Non-pigmented ciliary epithelial cell (primary cell): ENCODE results near the gene ADSL.

ENCODE experiments used
- DNase-seq: peaks from one replicate; pipeline ENCODE4 v3.0.0-alpha.2; 2010; ENCODE audit warnings: low read depth

The ADSL gene

DNA sequence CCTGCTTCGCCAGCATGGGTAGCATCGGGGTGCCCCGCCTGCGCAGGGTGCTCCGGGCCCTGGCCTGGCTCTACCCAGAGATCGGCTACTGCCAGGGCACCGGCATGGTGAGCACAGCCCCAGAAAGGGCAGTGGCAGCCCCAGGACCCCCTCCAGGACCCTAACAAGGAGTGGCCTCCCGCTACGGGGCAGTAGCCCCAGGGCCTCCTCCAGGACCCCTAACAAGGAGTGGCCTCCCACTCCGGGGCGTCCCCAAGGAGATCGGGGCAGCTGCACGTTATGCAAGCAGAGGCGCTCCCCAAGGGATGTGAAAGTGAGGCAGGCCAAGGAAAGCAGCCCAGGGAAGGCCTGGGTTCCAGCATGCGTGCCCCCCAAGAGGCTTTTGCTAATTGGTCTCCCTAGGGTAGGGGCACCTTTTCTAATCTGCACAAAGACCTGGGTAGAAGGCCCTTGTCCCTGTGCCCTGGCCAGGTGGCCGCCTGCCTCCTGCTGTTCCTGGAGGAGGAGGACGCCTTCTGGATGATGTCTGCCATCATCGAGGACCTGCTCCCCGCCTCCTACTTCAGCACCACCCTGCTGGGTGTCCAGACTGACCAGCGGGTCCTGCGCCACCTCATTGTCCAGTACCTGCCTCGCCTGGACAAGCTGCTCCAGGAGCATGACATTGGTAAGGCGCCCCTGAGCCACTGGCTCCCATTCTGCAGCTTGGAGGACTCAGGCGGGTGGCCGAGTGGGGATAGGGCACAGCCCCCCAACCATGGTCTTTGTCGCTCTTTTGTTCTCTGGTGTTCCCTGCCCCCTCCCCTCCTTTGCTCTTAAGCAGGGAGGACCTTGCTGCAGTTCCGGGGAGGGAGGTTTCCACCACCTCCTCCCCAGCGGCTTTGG is 59.1 kb downstream of the ADSL start:
- DNase-seq, result no peak

DNA sequence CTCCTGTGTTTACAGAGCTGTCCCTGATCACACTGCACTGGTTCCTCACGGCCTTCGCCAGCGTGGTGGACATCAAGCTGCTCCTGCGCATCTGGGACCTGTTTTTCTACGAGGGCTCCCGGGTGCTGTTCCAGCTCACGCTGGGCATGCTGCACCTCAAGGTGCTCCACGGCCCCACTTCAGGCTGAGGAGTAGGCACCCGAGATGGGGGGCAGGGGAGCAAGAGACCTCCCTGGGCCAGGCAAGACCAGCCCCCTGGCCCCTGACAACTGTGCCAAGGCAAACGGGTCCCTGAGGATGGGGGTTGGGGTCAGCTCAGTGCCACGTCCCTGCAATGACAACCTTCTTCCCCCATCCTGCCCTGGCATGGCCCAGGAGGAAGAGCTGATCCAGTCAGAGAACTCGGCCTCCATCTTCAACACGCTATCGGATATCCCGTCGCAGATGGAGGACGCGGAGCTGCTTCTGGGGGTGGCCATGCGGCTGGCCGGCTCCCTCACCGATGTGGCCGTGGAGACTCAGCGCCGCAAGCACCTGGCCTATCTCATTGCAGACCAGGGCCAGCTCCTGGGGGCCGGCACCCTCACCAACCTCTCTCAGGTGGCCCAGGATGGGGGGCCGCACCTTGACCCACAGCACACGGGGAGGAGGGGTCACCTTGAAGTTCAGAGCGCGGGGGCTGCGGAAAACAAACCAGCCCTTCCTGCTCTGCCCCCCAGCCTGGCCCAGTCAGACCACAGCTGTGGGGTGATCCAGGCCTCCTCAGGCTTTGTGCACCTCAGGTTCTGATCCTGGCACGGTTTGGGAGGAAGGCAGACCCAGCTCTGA is 60.0 kb downstream of the ADSL start:
- DNase-seq, result no peak

- DNase-seq, result no peak
Observed at GRCh38 chr22:40407021-40407761, 60.9 kb downstream of the ADSL start.

DNA sequence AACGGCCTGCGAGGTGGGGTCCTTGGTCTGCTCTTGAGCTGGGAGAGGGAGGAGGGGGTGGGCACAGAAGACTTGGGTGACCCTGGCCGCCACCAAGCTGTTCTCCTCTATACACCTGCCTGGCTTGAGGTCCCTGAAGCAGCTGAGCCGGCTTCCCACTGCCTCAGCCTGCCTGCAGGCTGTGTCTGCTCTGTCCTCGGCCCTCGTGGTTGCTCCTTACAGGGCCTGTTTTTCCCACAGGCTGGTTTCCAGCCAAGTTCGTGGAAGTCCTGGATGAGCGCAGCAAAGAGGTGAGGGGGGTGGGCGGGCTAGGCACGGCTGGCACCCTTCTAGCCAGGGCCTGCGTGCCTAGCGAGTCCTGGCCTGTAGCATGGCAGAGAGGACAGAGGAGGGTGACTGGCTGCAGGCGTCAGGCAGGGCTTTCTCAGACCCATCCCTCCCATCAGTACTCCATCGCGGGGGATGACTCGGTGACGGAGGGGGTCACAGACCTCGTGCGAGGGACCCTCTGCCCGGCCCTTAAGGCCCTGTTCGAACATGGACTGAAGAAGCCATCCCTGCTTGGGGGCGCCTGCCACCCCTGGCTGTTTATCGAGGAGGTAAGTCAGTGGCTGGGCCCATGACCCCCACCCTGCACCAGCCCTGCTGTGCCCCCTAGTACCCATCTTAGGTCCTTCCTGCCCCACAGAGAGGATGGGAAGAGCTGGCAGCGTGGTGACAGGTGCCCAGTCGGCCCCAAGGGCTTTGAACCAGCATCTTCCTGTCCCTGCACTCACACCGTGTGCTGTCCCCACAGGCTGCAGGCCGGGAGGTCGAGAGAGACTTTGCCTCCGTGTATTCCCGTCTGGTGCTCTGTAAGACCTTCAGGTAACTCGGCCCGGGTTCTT is 61.8 kb downstream of the ADSL start:
- DNase-seq, result no peak

DNA sequence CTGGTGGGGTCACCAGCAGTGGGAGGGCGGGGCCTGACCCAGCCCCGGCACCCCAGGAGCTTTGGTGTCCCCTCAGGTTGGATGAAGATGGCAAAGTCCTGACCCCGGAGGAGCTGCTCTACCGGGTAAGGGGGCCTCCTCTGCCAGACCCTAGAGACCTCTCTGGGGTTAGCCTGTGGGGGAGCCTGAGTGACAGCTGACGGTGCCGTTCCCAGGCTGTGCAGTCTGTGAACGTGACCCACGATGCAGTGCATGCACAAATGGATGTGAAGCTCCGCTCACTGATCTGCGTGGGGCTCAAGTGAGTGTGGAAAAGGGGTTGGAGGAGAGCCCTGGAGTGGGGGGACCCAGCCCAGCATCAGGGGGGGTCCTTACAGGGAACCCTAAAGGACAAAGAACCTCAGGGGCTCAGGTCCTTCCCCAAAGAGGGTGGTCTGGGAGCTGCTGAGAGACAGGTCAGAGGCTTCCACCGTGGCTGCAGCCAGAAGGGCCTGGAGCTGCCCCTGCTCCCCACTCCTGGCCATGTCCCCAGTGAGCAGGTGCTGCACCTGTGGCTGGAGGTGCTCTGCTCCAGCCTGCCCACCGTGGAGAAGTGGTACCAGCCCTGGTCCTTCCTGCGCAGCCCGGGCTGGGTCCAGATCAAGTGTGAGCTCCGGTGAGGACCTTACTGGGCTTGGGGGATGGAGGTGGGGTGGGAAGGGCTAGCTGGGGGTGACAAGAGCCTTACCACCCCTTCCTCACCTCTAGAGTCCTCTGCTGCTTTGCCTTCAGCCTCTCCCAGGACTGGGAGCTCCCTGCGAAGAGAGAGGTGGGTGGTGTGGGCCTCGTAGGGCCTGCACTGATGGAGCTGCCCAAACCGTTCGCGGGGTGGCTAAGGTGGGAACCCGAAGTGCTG is 62.7 kb downstream of the ADSL start:
- DNase-seq, result no peak

- no peak for DNase-seq
Observed at GRCh38 chr22:40409613-40410113, 63.4 kb downstream of the ADSL start.

DNA sequence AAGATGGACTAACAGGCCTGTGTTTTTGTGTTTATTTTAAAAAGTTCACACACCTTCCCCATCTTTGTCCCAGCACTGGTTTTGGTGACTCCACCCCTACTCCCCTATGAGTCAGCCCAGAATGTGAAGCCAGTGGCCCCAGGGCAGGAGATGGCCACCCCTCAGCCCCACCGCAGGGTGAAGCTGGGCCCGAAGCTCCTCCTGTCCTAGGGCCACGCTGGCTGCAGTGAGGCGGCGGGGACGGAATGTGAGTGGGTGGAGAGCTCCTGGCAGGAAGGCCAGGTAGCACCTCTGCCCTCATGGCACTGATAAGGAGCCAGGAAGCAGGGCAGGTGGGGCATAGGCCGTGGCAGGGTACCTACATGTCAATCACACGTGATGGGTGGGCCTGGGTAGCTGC is 64.0 kb downstream of the ADSL start:
- DNase-seq, result no peak

DNA sequence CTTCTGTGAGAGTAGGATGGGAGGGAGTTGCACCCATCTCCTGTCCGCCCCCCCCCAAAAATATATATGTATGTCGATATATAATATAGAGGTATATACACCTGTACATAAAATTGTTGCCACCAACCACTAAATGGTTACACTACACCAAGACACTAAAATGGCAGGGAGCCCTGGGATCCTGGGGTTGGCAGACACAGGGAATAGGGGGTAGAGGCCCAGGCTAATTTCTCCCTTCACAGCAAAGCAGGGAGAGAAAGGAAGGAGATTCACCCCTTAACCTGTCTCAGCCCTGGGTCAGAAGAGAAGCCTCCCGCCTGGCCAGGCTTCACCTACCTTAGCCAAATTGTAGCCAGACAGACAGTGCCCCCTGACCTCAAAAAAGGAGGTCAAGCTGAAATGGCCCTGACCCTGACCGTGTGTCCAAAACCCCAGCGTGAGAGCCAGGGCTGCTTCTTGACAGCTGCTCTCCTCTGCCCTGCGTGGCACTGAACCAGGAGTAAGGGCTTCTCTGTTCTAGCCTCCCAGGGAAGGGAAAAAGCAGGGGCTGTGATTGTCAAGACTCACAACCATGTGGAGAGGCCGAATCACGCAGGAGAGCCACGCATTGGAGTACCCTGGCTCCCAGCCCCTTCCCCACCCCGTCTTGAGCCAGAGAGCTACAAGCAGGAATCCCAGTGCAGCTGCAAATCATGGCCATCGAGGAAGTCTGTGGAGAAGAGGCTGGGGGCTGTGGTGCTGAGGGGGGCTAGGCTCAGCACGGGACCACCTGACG is 64.6 kb downstream of the ADSL start:
- DNase-seq, result no peak

DNA sequence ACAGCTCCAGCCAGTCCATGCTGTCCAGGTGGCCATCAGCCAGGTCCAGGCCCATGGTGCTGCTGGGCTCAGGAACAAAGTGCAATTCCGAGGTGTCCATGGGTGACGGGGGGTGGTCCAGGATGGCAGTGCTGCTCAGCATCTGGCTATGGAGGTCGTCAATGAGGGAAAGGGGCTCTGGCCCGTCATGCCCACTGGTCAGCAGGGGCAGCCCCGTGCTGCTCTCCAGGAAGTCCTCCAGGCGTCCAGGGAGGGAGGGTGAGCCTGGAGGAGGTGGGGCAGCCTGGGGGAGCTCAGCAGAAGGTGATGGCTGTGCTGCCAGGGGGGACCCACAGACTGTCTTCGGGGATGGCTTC is 65.2 kb downstream of the ADSL start:
- no peak for DNase-seq

GRCh38 chr22:40412441-40412840 is 66.1 kb downstream of the ADSL start:
- DNase-seq, result no peak

DNA sequence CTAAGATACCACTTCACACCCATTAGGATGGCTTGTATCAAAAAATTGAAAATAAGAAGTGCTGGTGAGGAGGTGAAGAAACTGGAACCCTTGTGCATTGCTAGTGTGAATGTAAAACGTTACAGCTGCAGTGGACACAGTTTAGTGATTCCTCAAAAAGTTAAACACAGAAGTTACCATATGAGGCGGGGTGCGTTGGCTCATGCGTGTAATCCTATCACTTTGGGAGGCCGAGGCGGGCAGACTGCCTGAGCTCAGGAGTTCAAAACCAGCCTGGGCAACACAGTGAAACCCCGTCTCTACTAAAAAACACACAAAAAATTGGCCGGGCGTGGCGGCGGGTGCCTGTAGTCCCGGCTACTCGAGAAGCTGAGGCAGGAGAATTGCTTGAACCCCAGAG is 67.6 kb downstream of the ADSL start:
- DNase-seq, result no peak

DNA sequence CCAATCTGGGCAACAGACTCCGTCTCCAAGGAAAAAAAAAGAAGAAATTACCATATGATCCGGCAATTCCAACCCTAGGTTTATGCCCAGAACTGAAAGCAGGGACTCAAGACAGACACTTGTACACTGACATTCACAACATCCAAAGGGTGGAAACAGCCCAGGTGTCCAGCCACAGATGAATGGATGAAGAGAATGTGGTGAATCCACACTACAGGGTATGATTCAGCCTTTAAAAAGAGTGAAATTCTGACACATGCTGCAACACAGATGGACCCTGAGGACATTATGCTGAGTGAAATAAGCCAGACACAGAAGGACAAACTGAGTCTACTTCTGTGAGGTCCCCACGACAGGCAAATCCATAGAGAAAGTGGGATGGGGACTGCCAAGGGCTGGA is 68.0 kb downstream of the ADSL start:
- DNase-seq, result no peak

GRCh38 chr22:40414838-40415505 is 68.7 kb downstream of the ADSL start:
- DNase-seq, result no peak

DNA sequence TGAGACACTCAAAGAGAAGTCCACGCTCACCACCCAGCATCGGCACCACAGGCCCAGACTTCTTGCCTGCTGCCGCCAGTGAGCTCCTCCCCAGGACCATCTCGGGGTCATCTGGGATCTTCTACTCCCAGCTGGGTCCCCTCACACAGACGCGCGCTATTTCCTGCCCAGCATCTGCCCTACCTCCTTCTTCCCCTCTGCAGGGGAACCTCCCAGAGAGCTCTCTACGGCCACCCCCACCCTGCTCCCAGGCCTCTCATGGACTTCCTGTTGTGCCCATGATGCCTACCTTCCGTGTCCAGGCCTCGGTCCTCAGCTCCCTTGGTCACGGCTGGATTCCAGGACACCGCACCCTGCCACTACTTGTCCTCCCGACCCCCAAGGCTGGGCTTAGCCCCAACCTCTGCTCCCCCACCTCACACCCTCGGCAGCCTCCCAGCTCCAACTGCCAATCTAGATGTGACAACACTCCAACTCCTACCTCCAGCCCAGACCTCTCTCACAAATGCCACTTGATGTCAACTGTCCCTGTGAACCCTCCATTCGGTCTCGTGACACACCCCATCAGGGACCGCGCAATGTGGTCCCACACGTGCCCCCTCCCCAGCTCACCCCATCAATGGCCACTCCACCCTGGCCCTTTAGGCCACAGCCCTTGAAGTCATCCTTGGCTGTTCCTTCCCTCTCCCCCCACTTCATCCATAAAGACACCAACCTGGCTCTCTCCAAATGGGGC is 69.4 kb downstream of the ADSL start:
- no peak for DNase-seq

GRCh38 chr22:40416267-40416570 is 69.9 kb downstream of the ADSL start:
- no peak for DNase-seq

DNA sequence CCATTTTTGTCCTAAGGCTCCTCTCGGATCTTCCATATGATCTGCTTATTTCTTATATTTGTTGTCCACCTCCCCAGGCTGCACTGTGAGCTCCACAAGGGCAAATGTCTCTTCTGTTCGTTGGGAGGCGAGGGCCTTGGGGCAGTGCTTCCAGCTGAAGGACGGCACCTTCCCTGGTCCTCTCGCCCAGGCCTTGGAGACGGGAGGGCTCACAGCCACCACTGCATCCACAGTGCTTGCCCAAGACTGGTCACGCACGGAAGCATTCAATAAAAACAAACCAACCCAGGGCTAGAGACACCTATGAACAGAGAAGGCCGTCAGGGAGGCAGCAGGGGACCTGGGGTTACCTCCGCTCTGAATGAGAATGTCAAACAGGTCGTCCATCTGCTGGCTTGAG is 70.3 kb downstream of the ADSL start:
- no peak for DNase-seq

DNA sequence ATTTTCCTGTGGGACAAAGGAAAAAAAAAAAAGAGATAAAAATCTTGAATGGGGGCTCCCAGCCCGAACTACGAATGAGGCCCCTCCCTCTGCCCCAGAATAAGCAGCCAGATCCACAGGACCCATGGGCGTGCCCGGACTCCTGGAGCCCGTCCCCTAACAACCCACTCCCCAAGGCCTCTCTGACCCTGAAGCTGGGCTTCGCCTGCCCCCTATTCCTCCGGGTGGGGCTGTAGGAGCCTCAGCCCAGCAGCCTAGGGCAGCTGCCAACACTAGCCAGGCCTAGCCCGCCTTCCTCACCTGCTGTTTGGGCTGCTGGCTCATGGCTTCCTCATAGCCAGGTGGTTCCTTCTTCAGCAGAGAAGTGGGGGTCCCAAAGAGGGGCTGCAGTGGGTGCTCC is 70.7 kb downstream of the ADSL start:
- DNase-seq, result no peak

DNA sequence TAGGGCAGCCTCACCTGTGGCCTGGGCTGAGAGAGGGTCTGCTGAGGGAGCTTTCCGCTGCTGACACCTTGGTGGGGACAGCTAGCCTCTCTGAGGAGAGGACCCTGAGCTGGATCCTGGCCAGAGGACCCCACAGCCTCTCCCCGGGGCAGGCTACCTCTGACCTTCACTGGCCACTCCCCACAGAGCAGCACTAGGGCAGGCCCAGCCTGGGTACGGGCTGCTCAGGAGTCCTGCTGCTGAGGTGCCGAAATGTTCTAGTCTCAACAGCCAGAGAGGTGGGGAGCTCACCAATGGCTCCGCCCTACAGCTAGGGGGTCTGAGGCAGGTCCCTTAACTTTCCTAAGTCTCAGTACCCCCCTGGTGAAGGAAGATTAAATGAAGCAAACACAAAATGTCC is 71.6 kb downstream of the ADSL start:
- DNase-seq, result no peak
